Neuron (in vitro differentiated cells): ENCODE measurements around the gene RPGRIP1.
"Not testable (repeated sequence)": the region's sequence is repeated elsewhere in the genome, so short reads cannot be mapped to it uniquely, and the experiment has no call there.

Experiments
- H2AFZ ChIP-seq: one replicate; pipeline ENCODE4 v1.6.1; 2013; ENCODE audit warnings: low read depth, mild to moderate bottlenecking, inconsistent platforms, low read length, moderate library complexity
- H3K27me3 ChIP-seq: one replicate; pipeline ENCODE4 v1.6.1; 2013; ENCODE audit warnings: low read length; ENCODE audit not compliant: insufficient read depth
- H3K36me3 ChIP-seq: one replicate; pipeline ENCODE4 v1.6.1; 2013; ENCODE audit warnings: low read length; ENCODE audit not compliant: insufficient read depth
- H3K4me1 ChIP-seq: one replicate; pipeline ENCODE4 v1.6.1; 2013; ENCODE audit warnings: low read length; ENCODE audit not compliant: insufficient read depth
- H3K4me3 ChIP-seq: 2 replicates; pipeline ENCODE4 v1.5.1; 2013; ENCODE audit warnings: mild to moderate bottlenecking, low read length, moderate library complexity
- H3K9me3 ChIP-seq: one replicate; pipeline ENCODE4 v1.6.1; 2013; ENCODE audit warnings: low read length

Gene RPGRIP1

GRCh38 chr14:21251215-21251614 lies 28.7 kb upstream of the RPGRIP1 start:
- Histone ChIP-seq H3K4me1 (no peaks in the 10 kb centered on the region), H3K27me3 (no peaks in the 10 kb centered on the region), H3K4me3 (no peak overlapping the region), H3K9me3 (no peaks in the 10 kb centered on the region), H3K36me3 (peaks cover 87% of the 10 kb centered on the region), H2AFZ (no peak overlapping the region)

GRCh38 chr14:21252149-21252548 lies 27.7 kb upstream of the RPGRIP1 start:
- Histone ChIP-seq H3K36me3 (peaks cover 89% of the 10 kb centered on the region), H3K27me3 (no peaks in the 10 kb centered on the region), H2AFZ (no peak overlapping the region), H3K9me3 (no peaks in the 10 kb centered on the region), H3K4me3 (no peak overlapping the region), H3K4me1 (no peaks in the 10 kb centered on the region)

DNA sequence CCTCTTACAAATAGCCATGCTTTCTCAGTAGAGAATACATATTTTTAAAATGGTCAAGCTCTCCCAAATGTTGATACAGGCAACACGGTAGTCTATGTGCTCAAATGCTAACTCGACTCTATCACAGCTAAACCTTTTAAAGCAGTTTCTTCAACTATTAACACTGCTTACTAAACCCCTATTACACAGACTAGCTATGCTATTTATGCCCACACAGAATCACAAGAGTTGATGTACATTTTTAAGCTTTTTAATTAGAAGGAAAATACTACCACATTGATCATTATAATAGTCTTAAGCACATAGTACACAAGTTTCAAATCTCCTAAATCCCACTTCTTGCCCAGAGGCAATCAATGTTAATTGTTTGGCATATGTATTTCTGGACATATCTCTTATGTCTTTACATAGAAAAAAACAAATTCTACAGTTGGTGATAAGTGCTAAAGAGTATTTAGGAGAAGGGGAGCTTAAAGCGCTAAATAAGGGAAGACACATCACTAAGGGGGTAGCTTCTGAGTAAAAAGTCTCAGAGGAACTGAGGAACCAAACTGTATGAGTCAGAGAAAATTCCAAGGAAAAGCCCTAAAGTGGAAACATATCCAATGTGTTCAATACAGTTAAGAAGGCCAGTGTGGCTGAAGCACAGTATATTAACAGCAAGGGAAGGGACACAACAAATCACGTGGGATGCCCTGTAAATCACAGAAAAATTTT lies 24.3 kb upstream of the RPGRIP1 start:
- peaks cover 84% of the 10 kb centered on the region for H3K36me3 ChIP-seq
- no peak overlapping the region for H2AFZ ChIP-seq
- no peaks in the 10 kb centered on the region for H3K27me3 ChIP-seq
- no peaks in the 10 kb centered on the region for H3K4me1 ChIP-seq
- no peak overlapping the region for H3K4me3 ChIP-seq
- no peaks in the 10 kb centered on the region for H3K9me3 ChIP-seq

GRCh38 chr14:21256102-21256447 lies 23.8 kb upstream of the RPGRIP1 start:
- peaks cover 85% of the 10 kb centered on the region for H3K36me3 ChIP-seq
- H3K4me3 ChIP-seq: not testable (repeated sequence)

DNA sequence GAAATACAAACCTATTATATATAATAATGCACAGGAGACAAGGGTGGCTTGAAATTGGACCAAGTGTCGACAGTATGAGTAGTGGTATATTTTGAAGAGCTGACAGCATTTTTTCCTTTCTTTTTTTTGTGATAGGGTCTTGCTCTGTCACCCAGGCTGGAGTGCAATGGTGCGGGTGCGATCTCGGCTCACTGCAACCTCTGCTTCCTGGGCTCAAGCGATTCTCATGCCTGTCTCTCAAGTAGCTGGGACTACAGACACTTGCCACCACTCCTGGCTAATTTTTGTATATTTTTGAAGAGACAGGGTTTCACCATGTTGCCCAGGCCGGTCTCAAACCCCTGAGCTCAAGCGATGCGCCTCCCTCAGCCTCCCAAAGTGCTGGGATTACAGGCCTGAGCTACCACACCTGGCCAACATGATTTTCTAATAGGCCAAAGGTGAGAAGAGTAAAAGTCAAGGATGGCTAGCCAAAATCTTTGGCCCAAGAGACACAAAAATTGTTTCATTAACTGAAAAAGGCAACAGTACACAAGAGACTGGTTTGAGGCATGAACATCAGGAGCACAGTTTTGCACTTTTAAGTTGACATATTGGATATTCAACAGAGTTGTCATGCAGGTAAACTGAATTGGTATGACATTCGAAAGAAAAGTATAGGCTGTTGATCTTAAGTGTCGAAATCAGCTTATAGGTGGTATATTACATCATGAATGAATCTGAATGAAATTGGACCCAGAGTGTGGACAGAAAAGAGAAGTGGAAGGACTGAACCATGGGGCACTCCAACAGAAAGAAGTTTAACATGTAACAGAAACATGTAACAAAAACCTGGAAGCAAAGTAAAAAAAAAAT lies 23.1 kb upstream of the RPGRIP1 start:
- H3K4me1 ChIP-seq: no peaks in the 10 kb centered on the region
- no peaks in the 10 kb centered on the region for H3K9me3 ChIP-seq
- no peaks in the 10 kb centered on the region for H3K27me3 ChIP-seq
- H3K36me3 ChIP-seq: peaks cover 85% of the 10 kb centered on the region
- H2AFZ ChIP-seq: no peak overlapping the region
- no peak overlapping the region for H3K4me3 ChIP-seq

More at GRCh38 chr14:21256102-21256447, 23.8 kb upstream of the RPGRIP1 start:
- not testable (repeated sequence) for H3K4me1 ChIP-seq, H3K27me3 ChIP-seq, H2AFZ ChIP-seq, H3K9me3 ChIP-seq

DNA sequence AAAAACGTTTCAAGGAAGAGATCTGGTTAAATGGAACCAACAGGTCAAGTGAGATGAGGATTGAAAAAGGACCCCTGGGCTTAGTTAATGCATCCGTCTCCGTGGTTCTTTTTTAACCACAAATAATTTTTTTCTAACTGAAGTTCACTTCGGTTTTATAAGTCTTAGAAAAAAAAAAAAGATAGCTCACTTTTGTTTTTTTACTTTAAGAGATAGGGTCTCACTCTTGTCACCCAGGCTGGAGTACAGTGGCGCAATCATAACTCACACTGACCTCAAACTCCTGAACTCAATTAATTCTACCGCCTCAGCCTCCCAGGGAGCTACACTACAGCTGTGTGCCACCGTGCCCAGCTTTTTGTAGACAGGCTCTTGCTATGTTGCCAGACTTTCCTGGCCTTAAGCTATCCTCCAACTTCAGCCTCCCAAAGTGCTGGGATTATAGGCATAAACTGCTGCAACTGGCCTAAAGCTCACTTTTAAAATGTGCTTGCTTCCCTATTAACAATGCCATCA lies 22.4 kb upstream of the RPGRIP1 start:
- Histone ChIP-seq H3K27me3 (no peaks in the 10 kb centered on the region), H2AFZ (no peak overlapping the region), H3K36me3 (peaks cover 85% of the 10 kb centered on the region), H3K4me3 (no peak overlapping the region), H3K9me3 (no peaks in the 10 kb centered on the region), H3K4me1 (no peaks in the 10 kb centered on the region)

DNA sequence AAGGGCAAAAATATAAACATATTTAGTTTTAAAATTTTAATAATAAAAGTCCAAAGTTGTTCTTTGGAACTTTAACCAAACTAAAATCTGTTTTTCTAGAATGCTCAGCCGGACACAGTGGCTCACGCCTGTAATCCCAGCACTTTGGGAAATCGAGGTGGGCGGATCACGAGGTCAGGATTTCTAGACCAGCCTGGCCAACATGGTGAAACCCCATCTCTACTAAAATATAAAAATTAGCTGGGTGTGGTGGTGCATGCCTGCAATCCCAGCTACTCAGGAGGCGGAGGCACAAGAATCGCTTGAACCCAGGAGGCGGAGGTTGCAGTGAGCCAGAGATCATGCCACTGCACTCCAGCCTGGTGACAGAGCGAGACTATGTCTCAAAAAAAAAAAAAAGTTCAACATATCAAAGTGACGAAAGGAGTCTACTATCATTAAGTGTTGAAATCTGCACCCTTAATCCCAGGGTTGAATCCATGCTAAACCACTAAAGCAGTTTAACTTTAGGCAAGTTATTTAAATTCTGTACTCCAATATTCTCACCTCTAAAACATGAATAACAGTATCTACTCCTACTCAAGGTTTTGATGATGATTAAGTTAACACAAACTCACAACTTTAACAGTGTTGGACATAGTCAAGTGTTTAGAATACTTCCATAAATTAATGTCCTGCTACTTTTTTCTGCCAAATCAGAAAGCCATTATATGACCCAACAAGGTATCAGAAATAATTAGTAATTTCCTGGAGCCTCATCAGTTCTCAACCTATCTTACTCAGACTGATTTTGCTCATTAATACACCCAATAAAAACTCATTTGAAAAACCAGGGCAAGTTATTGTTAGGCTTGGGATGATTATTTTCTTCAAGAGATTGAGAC lies 21.6 kb upstream of the RPGRIP1 start:
- H3K4me3 ChIP-seq: no peak overlapping the region
- no peaks in the 10 kb centered on the region for H3K27me3 ChIP-seq
- H2AFZ ChIP-seq: no peak overlapping the region
- H3K4me1 ChIP-seq: no peaks in the 10 kb centered on the region
- H3K9me3 ChIP-seq: no peaks in the 10 kb centered on the region
- H3K36me3 ChIP-seq: peaks cover 86% of the 10 kb centered on the region

GRCh38 chr14:21258889-21259787 lies 20.7 kb upstream of the RPGRIP1 start:
- peaks cover 87% of the 10 kb centered on the region for H3K36me3 ChIP-seq
- H3K9me3 ChIP-seq: no peaks in the 10 kb centered on the region
- H3K4me3 ChIP-seq: no peak overlapping the region
- H2AFZ ChIP-seq: no peak overlapping the region
- H3K4me1 ChIP-seq: peaks cover 5% of the 10 kb centered on the region
- no peaks in the 10 kb centered on the region for H3K27me3 ChIP-seq

DNA sequence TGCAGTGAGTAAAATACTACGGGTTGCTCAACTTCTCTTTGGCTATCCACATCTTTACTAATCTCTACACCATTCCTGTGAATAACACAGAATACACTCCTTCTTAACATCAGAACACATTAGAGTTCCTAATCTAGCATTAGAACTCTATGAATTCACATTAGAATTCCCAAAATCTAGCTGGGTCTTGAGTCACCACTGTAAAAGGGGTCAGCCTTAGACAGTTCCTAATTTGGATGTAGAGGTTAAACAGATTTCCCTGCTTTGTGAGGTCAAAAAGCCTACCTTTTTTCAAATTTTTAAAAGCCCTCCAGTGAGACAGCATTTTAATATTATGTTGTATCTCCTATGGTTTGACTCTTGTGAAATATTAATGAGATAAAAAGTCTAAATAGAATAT lies 18.1 kb upstream of the RPGRIP1 start:
- no peaks in the 10 kb centered on the region for H3K27me3 ChIP-seq
- H2AFZ ChIP-seq: no peak overlapping the region
- peaks cover 93% of the 10 kb centered on the region for H3K36me3 ChIP-seq
- peaks cover 31% of the 10 kb centered on the region for H3K4me1 ChIP-seq
- no peak overlapping the region for H3K4me3 ChIP-seq
- H3K9me3 ChIP-seq: no peaks in the 10 kb centered on the region

GRCh38 chr14:21262410-21262809 lies 17.5 kb upstream of the RPGRIP1 start:
- H2AFZ ChIP-seq: no peak overlapping the region
- no peak overlapping the region for H3K4me3 ChIP-seq
- no peaks in the 10 kb centered on the region for H3K9me3 ChIP-seq
- H3K36me3 ChIP-seq: peaks cover 92% of the 10 kb centered on the region
- no peaks in the 10 kb centered on the region for H3K27me3 ChIP-seq
- peaks cover 32% of the 10 kb centered on the region for H3K4me1 ChIP-seq

GRCh38 chr14:21263284-21264024 lies 16.4 kb upstream of the RPGRIP1 start:
- Histone ChIP-seq H3K36me3 (peaks cover 92% of the 10 kb centered on the region), H3K27me3 (no peaks in the 10 kb centered on the region), H3K9me3 (no peaks in the 10 kb centered on the region), H3K4me1 (peaks cover 42% of the 10 kb centered on the region), H3K4me3 (no peak overlapping the region), H2AFZ (no peak overlapping the region)
